Measurements from ENCODE around the gene NRG4. TPM values are rescaled to one million over a fixed set of nuclear protein-coding genes. Genes with fewer than 3 reads are reported as not detected.

The NRG4 gene
- total RNA-seq, 4 donors from 2014 or later, result 0.12 to 0.13 TPM; not detected in 2

GRCh38 chr15:75943246-75943645, 69.0 kb downstream of the NRG4 start:
- no peak for ATAC-seq
- Histone ChIP-seq H3K27me3 (peaks cover 22% of the 10 kb centered on the region), H3K4me1 (no peaks in the 10 kb centered on the region), H3K9me3 (no peaks in the 10 kb centered on the region), H3K4me3 (no peak overlapping the region), H3K36me3 (no peaks in the 10 kb centered on the region), H3K27ac (no peak overlapping the region)
- 66 to 69% methylated on average over 5 of the region's 5 CpGs for WGBS, 2 donors (ENCODE audit: low coverage in 1 of 2)
- TF ChIP-seq EP300 (IDR thresholded peaks at IDR 0.05) (no peak), POLR2A (IDR thresholded peaks at IDR 0.05) (no peak), POLR2AphosphoS5 (IDR thresholded peaks at IDR 0.05) (no peak), CTCF (IDR thresholded peaks at IDR 0.05) (no peak)

GRCh38 chr15:75942464-75942863, 69.8 kb downstream of the NRG4 start:
- 54 to 62% methylated on average over 2 to 3 of the region's 3 CpGs for WGBS, 2 donors (ENCODE audit: low coverage in 1 of 2)
- ATAC-seq, result no peak
- no peaks in the 10 kb centered on the region for H3K9me3 ChIP-seq
- H3K36me3 ChIP-seq, result peaks cover 0 to 5% of the 10 kb centered on the region in 2 donors
- H3K27ac ChIP-seq, result no peak overlapping the region
- no peak for TF ChIP-seq POLR2AphosphoS5 (IDR thresholded peaks at IDR 0.05)
- TF ChIP-seq POLR2A (IDR thresholded peaks at IDR 0.05), result no peak
- TF ChIP-seq EP300 (IDR thresholded peaks at IDR 0.05), result no peak
- TF ChIP-seq CTCF (IDR thresholded peaks at IDR 0.05), result no peak
- H3K4me1 ChIP-seq, result no peaks in the 10 kb centered on the region
- H3K27me3 ChIP-seq, result peaks cover 15% of the 10 kb centered on the region
- no peak overlapping the region for H3K4me3 ChIP-seq

- Histone ChIP-seq H3K4me1 (no peaks in the 10 kb centered on the region), H3K36me3 (peaks cover 3 to 73% of the 10 kb centered on the region in 2 donors), H3K9me3 (no peaks in the 10 kb centered on the region), H3K27ac (no peak overlapping the region), H3K27me3 (no peaks in the 10 kb centered on the region), H3K4me3 (no peak overlapping the region)
- 88 to 95% methylated on average over 2 of the region's 2 CpGs for WGBS, 2 donors (ENCODE audit: low coverage in 1 of 2)
- no peak for ATAC-seq
- no peak for TF ChIP-seq POLR2A (IDR thresholded peaks at IDR 0.05)
- TF ChIP-seq CTCF (IDR thresholded peaks at IDR 0.05), result no peak
- no peak for TF ChIP-seq EP300 (IDR thresholded peaks at IDR 0.05)
- no peak for TF ChIP-seq POLR2AphosphoS5 (IDR thresholded peaks at IDR 0.05)
These were observed 81.4 kb downstream of the NRG4 start for GRCh38 chr15:75930866-75931265.

- no peaks in the 10 kb centered on the region for H3K27me3 ChIP-seq
- no peak for TF ChIP-seq CTCF (IDR thresholded peaks at IDR 0.05)
- no peak for TF ChIP-seq POLR2AphosphoS5 (IDR thresholded peaks at IDR 0.05)
- no peak for TF ChIP-seq EP300 (IDR thresholded peaks at IDR 0.05)
- TF ChIP-seq POLR2A (IDR thresholded peaks at IDR 0.05), result no peak
- H3K9me3 ChIP-seq, result no peaks in the 10 kb centered on the region
- peaks cover 3 to 64% of the 10 kb centered on the region in 2 donors for H3K36me3 ChIP-seq
- H3K27ac ChIP-seq, result no peak overlapping the region
- ATAC-seq, result no peak
- 61 to 67% methylated on average over 5 of the region's 5 CpGs for WGBS, 2 donors (ENCODE audit: low coverage in 1 of 2)
- H3K4me3 ChIP-seq, result no peak overlapping the region
- peaks cover 0 to 7% (median 0%) of the 10 kb centered on the region in 3 donors for H3K4me1 ChIP-seq
These were observed 82.2 kb downstream of the NRG4 start for GRCh38 chr15:75929799-75930565.

Measured in gastroesophageal sphincter (tissue), 4 donors.